Spleen (tissue), 7 donors: ENCODE data around the gene OTUB1.

Experiments used
- CTCF ChIP-seq, 11 experiments: fragments of 200-600 bp in 7 of 11; fragments of 450-650 bp in 4 of 11; sonication (generic) in 4 of 11; IDR thresholded peaks in 8 of 11; conservative IDR thresholded peaks in 3 of 11; 1 replicate in 7 of 11; 2 replicates in 4 of 11; pipeline versions ENCODE4 v1.4.0 to v1.8.0; 2016 to 2021; ENCODE audit warnings: antibody characterized with exemption in 11 of 11, inconsistent platforms in 4 of 11, mild to moderate bottlenecking in 1 of 11
- POLR2A ChIP-seq, 3 donors: fragments of 450-650 bp; IDR thresholded peaks; one replicate each; pipeline ENCODE4 v1.5.1; 2017; ENCODE audit warnings: antibody characterized with exemption in 3 of 3, mild to moderate bottlenecking in 1 of 3
- POLR2AphosphoS5 ChIP-seq, 3 donors: sonication (generic); formaldehyde crosslinking; IDR thresholded peaks; one replicate each; pipeline ENCODE4 v1.5.1; 2017; ENCODE audit warnings: antibody characterized with exemption in 3 of 3
- donor health status: DM: no; HTN: no; CAD: no; lungs with moderate emphysema.
- donor health status: DM: no; HTN: no; CAD: no.
- donor health status: DM: no; HTN: no; CAD: no.

- TF ChIP-seq CTCF (IDR thresholded peaks at IDR 0.05 in 8 of 11, conservative IDR thresholded peaks at IDR 0.05 in 3 of 11) (peak in 5 of 11 experiments; percentile 7 to 24 (median 17)), POLR2A (IDR thresholded peaks at IDR 0.05) (no peak), POLR2AphosphoS5 (IDR thresholded peaks at IDR 0.05) (no peak)
Observed at GRCh38 chr11:64040684-64041322, 54.6 kb downstream of the OTUB1 start.
